UCSD-AML1 (cell line): Measurements from ENCODE around the gene RBP3.
"Not testable (repeated sequence)": the region's sequence is repeated elsewhere in the genome, so short reads cannot be mapped to it uniquely, and the experiment has no call there.

Source experiments
- DNase-seq: peaks from one replicate; lab custom pipeline; 2025; ENCODE audit not compliant: unreplicated experiment; lab: John Stamatoyannopoulos, UW

Gene RBP3

GRCh38 chr10:47371629-47372485, 23.7 kb downstream of the RBP3 start:
- no peak for DNase-seq

GRCh38 chr10:47372726-47373125, 24.6 kb downstream of the RBP3 start:
- DNase-seq = no peak

GRCh38 chr10:47374611-47375536, 26.7 kb downstream of the RBP3 start:
- no peak for DNase-seq

- DNase-seq = no peak
Measured at GRCh38 chr10:47376522-47377220, 28.5 kb downstream of the RBP3 start.

- DNase-seq = no peak
Measured at GRCh38 chr10:47378183-47378510, 30.0 kb downstream of the RBP3 start.

- no peak for DNase-seq
Measured at GRCh38 chr10:47378606-47379444, 30.7 kb downstream of the RBP3 start.

- DNase-seq = no peak
Measured at GRCh38 chr10:47379445-47379785, 31.3 kb downstream of the RBP3 start.

GRCh38 chr10:47379901-47380300, 31.7 kb downstream of the RBP3 start:
- DNase-seq = no peak

- no peak for DNase-seq
Measured at GRCh38 chr10:47380341-47381102, 32.4 kb downstream of the RBP3 start.

GRCh38 chr10:47381103-47381395, 32.9 kb downstream of the RBP3 start:
- DNase-seq = no peak

GRCh38 chr10:47381427-47382379, 33.5 kb downstream of the RBP3 start:
- no peak for DNase-seq

GRCh38 chr10:47383261-47384147, 35.3 kb downstream of the RBP3 start:
- no peak for DNase-seq

- peak; percentile 58 for DNase-seq
Measured at GRCh38 chr10:47384148-47384921, 36.2 kb downstream of the RBP3 start, which contains the start of gene ZNF488. Gene ZNF488 (minus strand): TSS chr10:47384293. CDS start chr10:47368829, 15,464 bp downstream.

GRCh38 chr10:47386104-47386503, 37.9 kb downstream of the RBP3 start:
- not testable (repeated sequence) for DNase-seq

GRCh38 chr10:47388879-47389278, 40.7 kb downstream of the RBP3 start:
- DNase-seq = no peak

GRCh38 chr10:47389619-47390018, 41.5 kb downstream of the RBP3 start:
- no peak for DNase-seq

- DNase-seq = no peak
Measured at GRCh38 chr10:47396311-47396717, 48.2 kb downstream of the RBP3 start.
